AG09309 (cell line): Measurements from ENCODE around the gene JPT1.

Experiments used
- DNase-seq: peaks from one replicate; pipeline ENCODE4 v3.0.0-alpha.2; 2010; ENCODE audit warnings: low read depth
- H3K4me3 ChIP-seq: 2 replicates; pipeline ENCODE4 v1.5.1; 2011; ENCODE audit warnings: mild to moderate bottlenecking, low read depth, low read length, moderate library complexity; ENCODE audit not compliant: control insufficient read depth
- CTCF ChIP-seq: IDR thresholded peaks from 2 replicates; pipeline ENCODE4 v1.5.1; 2011; ENCODE audit warnings: mild to moderate bottlenecking, low read depth, low read length, inconsistent platforms; ENCODE audit not compliant: insufficient read depth, control insufficient read depth; ENCODE audit errors: missing control alignments

JPT1 gene

GRCh38 chr17:75109407-75110233, 44.7 kb downstream of the JPT1 start, which contains the start of gene ARMC7:
Gene ARMC7, plus strand, starts transcription at chr17:75109969. Its CDS starts 320 bp downstream, at chr17:75110289.
- TF ChIP-seq CTCF: no peak
- no peak for DNase-seq
- H3K4me3 ChIP-seq: peak within 1 kb of the TSS; percentile 72

- peak overlapping the region; percentile 72 for H3K4me3 ChIP-seq
- DNase-seq: no peak
- TF ChIP-seq CTCF: no peak
Measured at GRCh38 chr17:75109046-75109406, 45.3 kb downstream of the JPT1 start.

- no peak overlapping the region for H3K4me3 ChIP-seq
- DNase-seq: no peak
Measured at GRCh38 chr17:75108193-75108592, 46.1 kb downstream of the JPT1 start.

GRCh38 chr17:75105126-75106080, 48.9 kb downstream of the JPT1 start:
- no peak for DNase-seq
- no peak overlapping the region for H3K4me3 ChIP-seq
- TF ChIP-seq CTCF: peak; percentile 67

More at GRCh38 chr17:75108193-75108592, 46.1 kb downstream of the JPT1 start:
- TF ChIP-seq CTCF: no peak

- DNase-seq: no peak
- no peak for TF ChIP-seq CTCF
- no peak overlapping the region for H3K4me3 ChIP-seq
Measured at GRCh38 chr17:75103601-75104554, 50.4 kb downstream of the JPT1 start.
